HG02798 (cell line): ENCODE measurements around the gene OR52B2.
"Not testable (repeated sequence)": the region's sequence is repeated elsewhere in the genome, so short reads cannot be mapped to it uniquely, and the experiment has no call there.

Experiments
- ATAC-seq: cut with Tn5 transposase; IDR thresholded peaks from one replicate; pipeline ENCODE4 v1.9.1; 2021; ENCODE audit warnings: mild to moderate bottlenecking; ENCODE audit not compliant: unreplicated experiment, poor library complexity

OR52B2 gene

GRCh38 chr11:6156628-6157359 lies 13.3 kb downstream of the OR52B2 start:
- ATAC-seq = no peak

GRCh38 chr11:6152126-6152525 lies 18.0 kb downstream of the OR52B2 start:
- no peak for ATAC-seq

GRCh38 chr11:6151117-6151516 lies 19.0 kb downstream of the OR52B2 start:
- no peak for ATAC-seq

GRCh38 chr11:6143737-6144136 lies 26.4 kb downstream of the OR52B2 start:
- not testable (repeated sequence) for ATAC-seq

- ATAC-seq = no peak
These were observed 27.2 kb downstream of the OR52B2 start for GRCh38 chr11:6142936-6143335.

- not testable (repeated sequence) for ATAC-seq
These were observed 34.2 kb downstream of the OR52B2 start for GRCh38 chr11:6135936-6136335.

DNA sequence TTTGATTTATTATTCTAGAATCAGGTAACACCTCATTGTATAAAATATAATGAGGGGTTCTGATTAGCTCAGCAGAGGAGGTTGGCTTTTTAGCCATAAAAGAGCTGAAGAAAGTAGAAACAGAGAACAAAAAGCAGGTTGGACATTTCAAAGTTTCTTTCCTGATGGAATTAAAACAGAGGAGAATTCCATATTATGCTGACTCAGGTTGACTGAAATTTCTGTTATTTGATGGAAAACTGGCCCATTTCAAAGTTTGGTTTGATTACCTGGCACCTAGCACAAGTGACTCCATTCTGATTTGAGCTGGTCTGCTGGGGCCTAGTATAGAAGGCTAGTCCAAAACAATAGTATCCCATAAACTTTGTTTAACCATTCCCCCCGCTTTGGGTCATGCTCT lies 37.7 kb downstream of the OR52B2 start:
- ATAC-seq = no peak

DNA sequence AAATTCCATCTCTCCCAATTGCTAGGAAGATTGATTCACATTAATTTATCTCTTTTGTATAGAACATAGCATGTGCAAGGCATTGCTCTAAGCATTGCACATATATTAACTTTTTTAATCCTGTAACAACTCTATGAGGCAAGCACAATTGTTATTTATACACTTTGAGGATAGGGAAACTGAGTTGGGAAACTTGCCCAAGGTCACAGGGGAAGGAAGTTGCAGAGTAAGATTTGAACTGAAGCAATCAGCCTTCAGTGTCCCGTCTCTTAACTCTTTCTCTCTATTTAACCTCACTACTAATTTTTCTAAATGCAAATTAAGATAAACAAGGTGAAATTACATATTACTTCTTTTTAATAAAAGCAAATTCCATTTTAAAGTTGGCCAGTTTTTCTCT lies 40.5 kb downstream of the OR52B2 start:
- ATAC-seq = no peak

GRCh38 chr11:6129011-6129410 lies 41.1 kb downstream of the OR52B2 start:
- no peak for ATAC-seq

- no peak for ATAC-seq
These were observed 42.2 kb downstream of the OR52B2 start for GRCh38 chr11:6127881-6128280.

DNA sequence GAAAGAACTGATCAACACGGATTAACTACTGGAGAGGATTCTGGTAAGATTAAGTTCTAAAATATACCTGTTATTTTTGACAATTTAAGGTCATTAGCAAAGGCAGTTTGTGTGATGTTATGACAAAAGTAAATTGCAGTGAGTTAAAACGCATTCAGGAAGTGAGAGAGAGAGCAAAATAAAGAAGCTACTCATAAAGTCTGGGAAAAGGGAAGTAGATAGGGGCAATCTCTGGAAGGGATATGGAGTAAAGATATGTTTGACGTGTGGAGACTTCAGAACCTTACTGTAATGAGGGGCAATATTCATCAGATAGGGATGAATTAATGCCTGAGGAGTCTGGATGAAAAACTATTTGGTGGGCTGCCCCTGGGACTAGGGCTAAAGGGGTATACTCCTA lies 45.9 kb downstream of the OR52B2 start:
- ATAC-seq = no peak
